Upper lobe of right lung (tissue), 1 donor: ENCODE measurements around the gene PUM1. TPM values are rescaled to one million over a fixed set of nuclear protein-coding genes. Genes with fewer than 3 reads are reported as not detected.

ENCODE experiments used
- ATAC-seq: fragments of 200-7000 bp; cut with Tn5 transposase; one replicate; pipeline ENCODE4 v1.9.1; 2020; ENCODE audit warnings: mild to moderate bottlenecking, moderate library complexity
- DNase-seq: peaks from one replicate; pipeline ENCODE4 v3.0.0-alpha.2; 2020
- H3K27ac ChIP-seq: fragments of 200-600 bp; one replicate; pipeline ENCODE4 v1.8.0; 2022
- H3K27me3 ChIP-seq: fragments of 200-600 bp; one replicate; pipeline ENCODE4 v1.8.0; 2022; ENCODE audit warnings: mild to moderate bottlenecking
- H3K36me3 ChIP-seq: fragments of 200-600 bp; one replicate; pipeline ENCODE4 v1.8.0; 2022
- H3K4me1 ChIP-seq: fragments of 200-600 bp; one replicate; pipeline ENCODE4 v1.8.0; 2022
- H3K4me3 ChIP-seq: fragments of 200-600 bp; one replicate; pipeline ENCODE4 v1.8.0; 2022; ENCODE audit warnings: mild to moderate bottlenecking
- H3K9me3 ChIP-seq: fragments of 200-600 bp; one replicate; pipeline ENCODE4 v1.8.0; 2022
- intact Hi-C: fragments of 100-400 bp; cut with DNase I; formaldehyde crosslinking; loops from one replicate; pipeline ENCODE4 v1.11.0; 2022
- total RNA-seq: library from RNA; stranded (reverse); fragmentation: NEBNext Ultra II Directional; extraction: Animal tissue kit (Norgen Biotek cat#: 25700); gene quantifications from one replicate; pipeline ENCODE4 v1.2.1, GENCODE V29; 2021
- TF ChIP-seq, protein P1 (sequence below): fragments of 200-600 bp; IDR thresholded peaks from one replicate; pipeline ENCODE4 v1.8.0; 2022; ENCODE audit warnings: antibody characterized with exemption
- donor health status: DM: no; HTN: yes; CAD: no; lungs with severe emphysema.

The PUM1 gene
- total RNA-seq, 1 donor from 2014 or later = 117 TPM

DNA sequence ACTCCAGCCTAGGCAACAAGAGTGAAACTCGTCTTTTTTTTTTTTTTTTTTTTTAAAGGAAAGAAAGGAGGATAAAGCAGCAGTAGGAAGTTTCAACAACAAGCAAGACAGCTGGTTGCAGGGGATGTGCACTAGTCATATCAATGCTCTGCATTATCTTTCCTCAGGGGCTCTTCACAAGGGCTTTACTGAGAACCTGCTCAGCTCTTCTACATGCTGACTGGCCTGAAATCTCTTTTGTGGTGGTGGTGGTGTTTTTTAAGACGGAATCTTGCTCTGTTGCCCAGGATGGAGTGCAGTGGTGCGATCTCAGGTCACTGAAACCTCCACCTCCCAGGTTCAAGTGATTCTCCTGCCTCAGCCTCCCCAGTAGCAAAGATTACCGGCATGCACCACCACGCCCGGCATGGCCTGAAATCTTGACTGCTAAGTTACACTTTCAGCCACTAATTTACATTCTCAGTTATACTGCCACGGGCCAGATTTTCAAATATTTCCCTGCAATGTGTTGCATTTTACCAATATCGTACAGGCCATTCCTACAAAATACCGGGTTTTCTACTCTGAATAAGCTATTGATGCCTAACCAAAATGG lies 68.0 kb downstream of the PUM1 start:
- Histone ChIP-seq H3K36me3 (peaks cover 28% of the 10 kb centered on the region), H3K4me3 (no peak overlapping the region), H3K27ac (no peak overlapping the region), H3K4me1 (peaks cover 6% of the 10 kb centered on the region), H3K9me3 (no peaks in the 10 kb centered on the region), H3K27me3 (no peaks in the 10 kb centered on the region)
- DNase-seq = no peak
- intact Hi-C loops = no loop called here
- no peak for ATAC-seq
- TF ChIP-seq, protein P1, sequence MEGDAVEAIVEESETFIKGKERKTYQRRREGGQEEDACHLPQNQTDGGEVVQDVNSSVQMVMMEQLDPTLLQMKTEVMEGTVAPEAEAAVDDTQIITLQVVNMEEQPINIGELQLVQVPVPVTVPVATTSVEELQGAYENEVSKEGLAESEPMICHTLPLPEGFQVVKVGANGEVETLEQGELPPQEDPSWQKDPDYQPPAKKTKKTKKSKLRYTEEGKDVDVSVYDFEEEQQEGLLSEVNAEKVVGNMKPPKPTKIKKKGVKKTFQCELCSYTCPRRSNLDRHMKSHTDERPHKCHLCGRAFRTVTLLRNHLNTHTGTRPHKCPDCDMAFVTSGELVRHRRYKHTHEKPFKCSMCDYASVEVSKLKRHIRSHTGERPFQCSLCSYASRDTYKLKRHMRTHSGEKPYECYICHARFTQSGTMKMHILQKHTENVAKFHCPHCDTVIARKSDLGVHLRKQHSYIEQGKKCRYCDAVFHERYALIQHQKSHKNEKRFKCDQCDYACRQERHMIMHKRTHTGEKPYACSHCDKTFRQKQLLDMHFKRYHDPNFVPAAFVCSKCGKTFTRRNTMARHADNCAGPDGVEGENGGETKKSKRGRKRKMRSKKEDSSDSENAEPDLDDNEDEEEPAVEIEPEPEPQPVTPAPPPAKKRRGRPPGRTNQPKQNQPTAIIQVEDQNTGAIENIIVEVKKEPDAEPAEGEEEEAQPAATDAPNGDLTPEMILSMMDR = no peak

DNA sequence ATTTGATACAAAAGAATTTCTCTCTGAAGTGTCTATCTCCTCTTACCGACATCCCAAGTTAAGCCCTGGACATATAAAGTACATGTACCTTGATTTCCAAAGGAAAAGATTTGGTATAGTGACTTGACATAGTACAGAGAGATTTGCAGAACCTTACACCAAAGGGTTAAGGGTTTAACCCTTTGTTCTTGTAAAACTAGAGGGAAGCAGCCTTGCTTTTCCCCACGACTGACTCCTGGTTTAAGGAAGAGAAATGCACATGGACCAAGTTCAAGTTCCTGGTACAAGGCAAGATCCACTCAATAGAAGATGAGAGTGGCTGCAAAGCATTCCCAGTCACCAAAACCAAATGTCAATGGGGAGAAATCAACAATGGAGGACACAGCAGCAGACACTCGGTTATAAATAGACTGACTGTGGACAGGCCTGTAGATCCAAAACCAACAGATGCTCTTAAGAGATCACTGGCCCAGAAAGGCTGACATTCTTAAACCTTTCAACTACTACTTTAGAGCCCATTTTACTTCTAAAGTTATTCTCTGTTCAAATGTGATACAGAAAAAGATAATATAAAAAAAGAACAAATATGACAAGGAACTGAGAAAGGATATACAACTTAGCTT lies 69.4 kb downstream of the PUM1 start:
- TF ChIP-seq, protein P1 = no peak
- no peak for ATAC-seq
- no peak overlapping the region for H3K4me3 ChIP-seq

DNA sequence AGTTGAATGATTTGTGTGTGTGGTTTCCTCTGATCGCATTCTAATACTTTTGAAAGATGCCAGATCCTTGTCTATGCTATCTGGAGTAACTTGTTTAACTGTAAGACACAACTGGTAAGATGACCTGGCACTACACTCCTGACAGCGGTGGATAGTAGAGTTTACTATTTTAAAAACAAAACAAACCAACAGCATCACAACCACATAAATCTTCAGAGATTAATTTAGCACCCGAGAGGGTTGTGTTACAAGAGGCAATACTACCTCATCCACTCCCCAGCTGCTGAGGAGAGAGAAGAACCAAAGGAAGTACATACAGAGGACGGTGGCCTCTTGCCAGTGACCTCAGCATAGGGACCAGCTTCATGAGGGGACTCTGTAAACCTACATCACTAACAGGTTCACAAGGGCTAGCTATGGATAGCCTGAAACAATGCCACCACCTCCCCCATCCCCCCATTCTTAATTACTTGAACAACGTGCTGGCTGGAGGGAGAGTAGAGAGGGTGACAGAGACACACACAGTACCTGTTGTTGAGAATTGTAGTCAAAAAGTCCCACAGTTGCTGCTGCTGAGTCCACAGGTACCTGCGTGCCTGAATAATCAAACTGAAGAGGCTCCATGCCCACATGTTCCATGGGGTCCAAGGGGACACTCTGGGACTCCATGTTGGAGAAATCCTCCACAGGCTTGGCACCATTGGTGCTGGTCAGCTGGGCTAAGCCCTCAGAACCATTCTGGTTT lies 73.5 kb downstream of the PUM1 start:
- TF ChIP-seq, protein P1 = no peak
- no peak for ATAC-seq
- Histone ChIP-seq H3K27ac (no peak overlapping the region), H3K36me3 (peaks cover 48% of the 10 kb centered on the region), H3K9me3 (no peaks in the 10 kb centered on the region), H3K27me3 (no peaks in the 10 kb centered on the region), H3K4me1 (peaks cover 6% of the 10 kb centered on the region), H3K4me3 (no peak overlapping the region)
- no peak for DNase-seq
- intact Hi-C loops = no loop called here

More for the DNA sequence above, 69.4 kb downstream of the PUM1 start:
- H3K27ac ChIP-seq = no peak overlapping the region
- H3K27me3 ChIP-seq = no peaks in the 10 kb centered on the region
- H3K36me3 ChIP-seq = peaks cover 42% of the 10 kb centered on the region
- H3K9me3 ChIP-seq = no peaks in the 10 kb centered on the region
- no peak for DNase-seq
- intact Hi-C loops = no loop called here
- H3K4me1 ChIP-seq = peaks cover 6% of the 10 kb centered on the region

DNA sequence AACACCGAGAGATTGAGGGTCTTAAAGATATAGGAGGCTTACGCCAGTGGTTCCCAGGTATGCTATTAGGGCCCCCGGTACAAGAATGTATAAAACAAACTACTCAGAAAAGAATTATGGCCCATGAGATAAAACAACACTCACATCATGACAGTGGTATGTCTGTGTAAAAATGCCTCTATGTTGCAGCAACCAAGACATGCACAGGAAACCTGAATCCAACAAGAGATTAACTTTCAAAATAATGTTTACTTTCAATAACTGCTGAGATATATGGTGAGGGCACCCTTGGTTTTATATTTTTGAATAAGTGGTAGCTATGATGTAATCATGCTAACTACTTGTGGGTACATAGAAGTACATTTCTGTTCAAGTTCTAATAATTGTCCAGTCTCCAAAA lies 74.9 kb downstream of the PUM1 start:
- DNase-seq (no peak), ATAC-seq (no peak)
- H3K27me3 ChIP-seq = no peaks in the 10 kb centered on the region
- no peak overlapping the region for H3K4me3 ChIP-seq
- peaks cover 46% of the 10 kb centered on the region for H3K36me3 ChIP-seq
- H3K4me1 ChIP-seq = no peaks in the 10 kb centered on the region
- intact Hi-C loops = no loop called here
- H3K9me3 ChIP-seq = no peaks in the 10 kb centered on the region
- TF ChIP-seq, protein P1 = no peak
- H3K27ac ChIP-seq = no peak overlapping the region

DNA sequence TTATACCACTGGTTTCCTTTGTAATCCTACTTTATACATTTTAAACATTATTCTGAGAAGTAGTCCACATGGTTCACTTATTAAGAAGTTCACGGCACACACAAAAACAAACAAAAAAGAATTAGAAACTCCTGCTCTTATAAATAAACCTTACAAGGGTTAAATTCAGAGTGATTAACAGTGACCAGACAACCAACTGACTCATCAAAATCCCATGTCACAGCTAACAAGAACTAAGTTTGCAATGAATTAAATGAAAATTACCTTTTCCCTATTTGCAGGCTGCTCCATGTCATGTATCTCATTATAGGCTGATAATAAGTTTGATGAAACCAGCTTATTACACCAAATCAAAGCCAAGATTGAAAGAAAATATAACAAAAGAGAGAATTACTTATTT lies 77.5 kb downstream of the PUM1 start:
- Histone ChIP-seq H3K9me3 (no peaks in the 10 kb centered on the region), H3K4me3 (no peak overlapping the region), H3K4me1 (peaks cover 21% of the 10 kb centered on the region), H3K36me3 (peaks cover 29% of the 10 kb centered on the region), H3K27me3 (no peaks in the 10 kb centered on the region), H3K27ac (no peak overlapping the region)
- TF ChIP-seq, protein P1 = no peak
- intact Hi-C loops = no loop called here
- DNase-seq = no peak
- ATAC-seq = no peak
